Kidney tubule cell (primary cell): Measurements from ENCODE around the gene DNAJC13.
"Not testable (repeated sequence)": the region's sequence is repeated elsewhere in the genome, so short reads cannot be mapped to it uniquely, and the experiment has no call there.

Experiments used
- DNase-seq: peaks from one replicate; pipeline ENCODE4 v3.0.0-alpha.2; 2018; ENCODE audit warnings: low spot score

Gene DNAJC13, protein sequence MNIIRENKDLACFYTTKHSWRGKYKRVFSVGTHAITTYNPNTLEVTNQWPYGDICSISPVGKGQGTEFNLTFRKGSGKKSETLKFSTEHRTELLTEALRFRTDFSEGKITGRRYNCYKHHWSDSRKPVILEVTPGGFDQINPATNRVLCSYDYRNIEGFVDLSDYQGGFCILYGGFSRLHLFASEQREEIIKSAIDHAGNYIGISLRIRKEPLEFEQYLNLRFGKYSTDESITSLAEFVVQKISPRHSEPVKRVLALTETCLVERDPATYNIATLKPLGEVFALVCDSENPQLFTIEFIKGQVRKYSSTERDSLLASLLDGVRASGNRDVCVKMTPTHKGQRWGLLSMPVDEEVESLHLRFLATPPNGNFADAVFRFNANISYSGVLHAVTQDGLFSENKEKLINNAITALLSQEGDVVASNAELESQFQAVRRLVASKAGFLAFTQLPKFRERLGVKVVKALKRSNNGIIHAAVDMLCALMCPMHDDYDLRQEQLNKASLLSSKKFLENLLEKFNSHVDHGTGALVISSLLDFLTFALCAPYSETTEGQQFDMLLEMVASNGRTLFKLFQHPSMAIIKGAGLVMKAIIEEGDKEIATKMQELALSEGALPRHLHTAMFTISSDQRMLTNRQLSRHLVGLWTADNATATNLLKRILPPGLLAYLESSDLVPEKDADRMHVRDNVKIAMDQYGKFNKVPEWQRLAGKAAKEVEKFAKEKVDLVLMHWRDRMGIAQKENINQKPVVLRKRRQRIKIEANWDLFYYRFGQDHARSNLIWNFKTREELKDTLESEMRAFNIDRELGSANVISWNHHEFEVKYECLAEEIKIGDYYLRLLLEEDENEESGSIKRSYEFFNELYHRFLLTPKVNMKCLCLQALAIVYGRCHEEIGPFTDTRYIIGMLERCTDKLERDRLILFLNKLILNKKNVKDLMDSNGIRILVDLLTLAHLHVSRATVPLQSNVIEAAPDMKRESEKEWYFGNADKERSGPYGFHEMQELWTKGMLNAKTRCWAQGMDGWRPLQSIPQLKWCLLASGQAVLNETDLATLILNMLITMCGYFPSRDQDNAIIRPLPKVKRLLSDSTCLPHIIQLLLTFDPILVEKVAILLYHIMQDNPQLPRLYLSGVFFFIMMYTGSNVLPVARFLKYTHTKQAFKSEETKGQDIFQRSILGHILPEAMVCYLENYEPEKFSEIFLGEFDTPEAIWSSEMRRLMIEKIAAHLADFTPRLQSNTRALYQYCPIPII (N-terminal part only)

DNA sequence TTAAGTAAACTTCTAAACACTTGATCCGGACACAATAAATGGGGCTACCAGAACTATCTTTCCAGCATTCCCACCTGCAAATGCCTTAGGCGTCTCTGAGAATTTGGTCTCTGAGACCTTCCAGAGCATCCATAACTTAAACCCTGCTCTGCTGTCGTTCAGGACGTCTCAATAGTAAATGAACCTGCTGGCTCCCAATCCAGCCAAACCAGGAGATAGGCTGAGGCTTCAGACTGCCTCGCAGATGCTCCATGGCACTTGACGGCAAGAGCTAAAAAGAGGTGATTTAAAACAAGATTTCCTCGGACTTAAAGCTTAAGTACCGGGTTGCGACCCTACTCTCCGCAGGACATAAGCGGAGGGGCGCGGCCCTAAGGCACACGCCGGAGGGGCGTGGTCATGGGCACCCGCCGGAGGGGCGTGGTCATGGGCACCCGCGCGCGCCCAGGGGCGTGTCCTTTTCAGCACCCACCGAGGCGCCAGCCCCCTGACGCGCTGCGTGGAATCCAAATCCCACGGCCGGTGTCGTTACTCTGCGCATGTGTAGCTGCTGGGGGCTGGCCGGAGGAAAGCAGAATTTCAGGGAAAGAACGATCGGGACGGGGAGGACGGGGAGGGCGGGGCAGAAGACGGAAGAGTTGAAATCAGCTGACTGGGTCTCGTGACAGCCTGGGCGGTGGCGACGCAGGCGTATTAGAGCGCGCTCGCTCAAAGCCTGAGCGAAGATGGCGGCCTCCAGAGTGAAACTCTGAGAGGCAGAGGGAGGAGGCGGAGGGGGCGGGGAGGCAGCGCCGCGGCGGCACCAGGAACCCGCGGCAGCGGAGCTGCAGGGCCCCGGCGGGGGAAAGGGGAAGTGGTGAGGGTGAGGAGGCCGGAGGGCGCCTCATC lies at the start of gene DNAJC13:
DNAJC13 (plus strand) TSS at position 696 of the 888 bp plus-strand sequence. CDS start 17,049 bp downstream, outside the sequence.
- peak; percentile 94 for DNase-seq

DNA sequence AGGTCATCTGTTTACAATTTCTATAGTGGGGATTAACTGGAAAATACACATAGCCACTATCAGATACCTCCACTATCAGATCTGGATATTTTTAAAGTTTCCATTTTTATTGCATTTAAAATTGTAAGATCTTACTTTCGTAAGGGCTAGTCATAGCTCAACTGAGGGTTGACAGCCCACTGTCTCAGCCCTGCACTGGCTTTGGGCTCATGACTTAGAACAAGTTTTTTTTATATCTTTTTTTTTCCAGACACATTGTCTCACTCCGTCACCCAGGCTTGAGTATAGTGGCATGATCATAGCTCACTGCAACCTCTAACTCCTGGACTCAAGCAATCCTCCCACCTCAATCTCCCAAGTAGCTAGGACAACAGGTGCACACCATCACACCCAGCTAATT lies 48.8 kb upstream of the DNAJC13 start:
- no peak for DNase-seq

DNA sequence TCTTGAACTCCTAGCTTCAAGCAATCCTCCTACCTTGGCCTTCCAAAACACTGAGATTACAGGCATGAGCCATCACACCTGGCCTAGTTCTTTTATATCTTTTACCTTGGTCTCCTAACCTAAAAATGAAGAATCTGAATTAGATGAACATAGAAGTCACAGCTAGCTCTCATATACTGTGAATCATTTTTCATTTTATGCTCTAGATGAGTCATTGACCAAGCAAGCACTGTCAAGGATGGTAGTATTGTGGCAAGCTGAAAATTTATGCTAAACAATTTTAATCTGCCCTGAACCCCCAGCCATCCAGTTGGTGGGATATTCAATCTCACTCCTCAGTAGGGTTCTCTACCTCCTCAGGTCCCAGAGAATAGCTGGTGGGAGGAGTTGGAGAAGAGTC lies 48.3 kb upstream of the DNAJC13 start:
- no peak for DNase-seq

DNA sequence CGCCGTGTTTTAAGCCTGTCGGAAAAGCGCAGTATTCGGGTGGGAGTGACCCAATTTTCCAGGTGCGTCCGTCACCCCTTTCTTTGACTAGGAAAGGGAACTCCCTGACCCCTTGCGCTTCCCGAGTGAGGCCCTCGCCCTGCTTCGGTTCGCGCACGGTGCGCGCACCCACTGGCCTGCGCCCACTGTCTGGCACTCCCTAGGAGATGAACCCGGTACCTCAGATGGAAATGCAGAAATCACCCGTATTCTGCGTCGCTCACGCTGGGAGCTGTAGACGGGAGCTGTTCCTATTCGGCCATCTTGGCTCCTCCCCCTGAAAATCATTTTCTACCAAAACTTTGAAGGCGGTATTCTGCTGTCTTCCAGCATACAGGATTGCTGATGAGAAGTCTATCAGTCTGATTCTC lies 40.4 kb upstream of the DNAJC13 start:
- not testable (repeated sequence) for DNase-seq

DNA sequence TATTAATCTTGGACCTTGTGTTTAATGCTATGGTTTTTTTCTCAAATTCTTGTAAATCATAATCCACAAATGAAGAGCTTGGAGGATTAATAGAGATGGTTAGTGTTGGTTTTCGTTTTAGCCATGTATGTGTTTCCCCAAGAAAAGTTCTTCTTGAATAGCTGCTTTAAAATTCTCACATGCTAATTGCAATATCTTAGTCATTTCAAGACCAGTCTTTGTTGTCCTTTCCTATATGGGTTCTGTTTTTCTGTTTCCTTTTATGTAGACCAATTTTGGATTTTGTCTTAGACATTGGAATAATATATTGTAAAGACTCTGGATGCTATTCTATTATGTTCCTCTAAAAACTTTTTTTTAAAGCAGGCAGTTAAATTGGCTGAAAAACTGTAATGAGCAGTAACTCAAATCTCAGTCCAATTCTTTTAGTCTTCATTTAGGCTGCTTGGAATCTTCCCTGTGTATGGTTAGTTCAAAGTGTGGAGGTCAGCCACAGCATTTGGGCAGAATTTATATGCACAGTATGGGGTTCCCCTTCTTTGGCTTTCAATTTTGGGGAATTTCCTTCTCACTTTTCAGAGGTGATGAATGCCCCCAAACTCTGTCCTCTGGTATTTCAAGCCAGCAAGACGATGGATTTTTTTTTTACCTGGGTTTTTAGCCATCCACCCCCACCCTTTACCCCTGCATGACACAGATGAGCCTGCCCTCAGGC lies 39.1 kb upstream of the DNAJC13 start:
- DNase-seq, result no peak

DNA sequence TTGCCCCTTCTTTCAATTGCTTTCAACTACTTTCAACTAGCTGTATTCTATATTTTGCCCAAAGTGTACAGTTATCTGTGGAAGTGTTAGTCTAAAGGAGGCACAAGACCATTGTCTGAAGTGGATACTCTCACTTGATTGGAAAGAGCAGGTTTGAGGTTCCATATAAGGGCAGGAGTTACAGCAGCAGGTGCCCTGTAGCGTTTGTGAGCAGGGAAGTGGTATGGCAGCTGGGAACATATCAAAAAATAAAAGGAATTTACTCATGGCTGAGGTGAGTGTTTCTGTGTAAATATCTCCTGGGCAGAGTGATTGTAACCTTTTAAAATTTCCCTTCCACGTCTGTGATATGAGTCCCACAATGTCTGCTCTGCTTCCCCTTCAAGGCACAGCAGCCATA lies 38.5 kb upstream of the DNAJC13 start:
- no peak for DNase-seq

DNA sequence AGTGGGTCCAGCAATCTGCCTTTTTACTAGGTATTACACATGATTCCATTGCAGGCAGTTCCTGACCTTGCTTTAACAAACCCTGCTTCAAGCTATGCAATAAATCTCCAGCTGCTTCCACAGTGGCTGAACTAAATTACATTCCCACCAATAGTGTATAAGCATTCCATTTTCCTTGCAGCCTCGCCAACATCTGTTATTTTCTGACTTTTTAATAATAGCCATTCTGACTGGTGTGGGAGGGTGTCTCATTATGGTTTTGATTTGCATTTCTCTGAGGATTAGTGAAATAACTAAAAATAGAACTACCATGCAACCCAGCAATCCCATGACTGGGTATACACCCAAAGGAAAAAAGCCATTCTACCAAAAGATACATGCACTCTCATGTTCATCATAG lies 36.4 kb upstream of the DNAJC13 start:
- DNase-seq, result no peak

DNA sequence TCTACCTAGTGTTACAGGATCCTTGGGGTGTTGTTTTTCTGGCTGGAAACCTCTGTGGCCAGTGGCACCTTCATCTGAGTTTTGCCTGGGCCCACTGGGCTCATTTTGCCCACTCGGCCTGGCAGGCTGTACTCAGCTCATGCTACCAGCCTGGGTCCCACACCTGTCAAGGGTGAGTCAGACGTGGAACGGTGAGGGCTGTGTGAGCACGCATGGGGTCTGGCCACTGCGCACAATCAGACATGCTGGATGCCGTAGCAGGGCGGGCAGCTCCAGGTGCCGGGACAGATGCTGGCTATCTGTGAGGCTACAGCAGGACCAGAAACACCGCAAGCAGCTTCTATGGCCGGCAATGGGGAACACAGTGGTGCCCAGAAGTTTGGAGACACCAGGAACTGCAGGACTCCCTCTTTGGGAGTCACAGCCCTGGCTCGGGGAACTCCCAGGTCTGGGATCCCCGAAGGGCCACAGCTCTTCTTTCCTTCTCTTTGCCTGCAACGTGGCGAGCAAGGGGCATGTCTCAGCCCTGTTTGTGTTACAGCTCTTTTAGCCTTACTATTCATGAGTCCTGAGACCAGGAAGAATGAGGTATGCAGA lies 35.9 kb upstream of the DNAJC13 start:
- no peak for DNase-seq

DNA sequence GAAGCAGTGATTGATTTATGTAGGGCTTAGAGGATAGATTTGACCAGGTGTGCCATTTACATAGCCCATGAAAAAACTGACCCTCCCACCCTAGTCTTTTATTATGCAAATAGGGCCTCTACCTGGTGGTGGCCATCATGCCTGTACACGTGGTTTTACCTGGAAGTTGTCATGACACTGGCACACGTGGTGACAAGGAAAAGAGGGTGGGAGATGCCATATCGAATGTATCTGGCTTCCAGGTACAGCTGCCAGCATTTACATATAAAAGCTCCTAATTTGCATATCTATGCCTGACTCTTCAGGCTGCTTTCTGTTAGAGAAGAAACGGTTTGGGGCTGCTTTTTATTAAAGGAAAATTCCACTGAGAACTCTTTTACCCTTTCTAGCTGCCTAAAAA lies 35.0 kb upstream of the DNAJC13 start:
- no peak for DNase-seq

DNA sequence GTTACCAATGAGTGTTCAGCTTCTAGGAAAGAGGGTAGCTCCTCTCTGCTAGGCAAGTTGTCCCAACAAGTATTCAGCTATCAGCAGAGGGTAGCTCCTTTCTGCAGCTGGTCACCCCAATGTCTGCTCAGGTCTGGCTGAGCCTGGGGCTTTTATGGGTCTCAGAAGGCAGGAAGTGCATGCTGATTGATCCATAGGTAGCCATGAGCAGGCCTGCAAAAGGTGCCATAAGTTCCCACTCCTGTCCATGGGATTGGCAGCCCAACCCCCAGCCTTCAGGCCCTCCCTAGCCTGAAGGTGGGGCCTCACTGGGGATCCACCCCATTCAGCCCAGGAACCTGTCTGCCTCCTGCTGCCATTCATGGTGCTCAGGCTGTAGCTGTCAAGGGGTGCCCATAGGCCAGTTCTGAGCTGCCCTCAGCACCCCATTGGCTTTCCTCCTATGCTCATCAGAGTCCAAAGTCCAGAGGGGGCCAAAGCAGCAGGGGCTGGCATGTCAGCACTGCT lies 34.6 kb upstream of the DNAJC13 start:
- no peak for DNase-seq

DNA sequence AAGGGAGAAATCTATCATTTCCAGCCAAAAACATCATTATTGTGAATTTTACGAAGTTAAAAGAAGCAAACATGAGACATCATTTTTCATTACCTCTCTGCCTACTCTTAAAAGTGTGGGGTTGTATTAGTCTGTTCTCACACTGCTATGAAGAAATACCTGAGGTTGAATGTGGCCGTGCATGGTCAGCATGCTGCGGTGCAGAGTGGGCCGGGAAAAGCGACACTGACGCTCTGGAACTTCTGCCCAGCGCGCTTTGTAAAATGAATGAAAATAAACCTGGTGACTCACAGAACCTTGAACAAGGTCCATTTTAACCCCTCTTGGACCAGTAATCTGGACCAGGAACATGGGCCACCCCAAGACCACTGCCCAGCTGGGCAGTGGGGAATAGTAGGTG lies 31.0 kb upstream of the DNAJC13 start:
- no peak for DNase-seq

DNA sequence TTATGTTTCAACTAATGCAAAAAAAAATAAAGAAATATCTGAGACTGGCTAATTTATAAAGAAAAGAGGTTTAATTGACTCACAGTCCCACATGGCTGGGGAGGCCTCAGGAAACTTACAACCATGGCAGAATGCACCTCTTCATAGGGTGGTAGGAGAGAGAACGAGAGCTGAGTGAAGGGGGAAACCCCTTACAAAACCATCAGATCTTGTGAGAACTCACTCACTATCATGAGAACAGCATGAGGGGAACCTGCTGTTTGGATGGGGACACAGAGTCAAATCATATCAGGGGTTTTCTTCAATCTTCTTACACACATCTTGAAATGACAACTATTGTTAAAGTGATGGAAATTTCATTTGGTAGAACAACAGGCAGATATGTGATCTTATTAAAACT lies 24.6 kb upstream of the DNAJC13 start:
- DNase-seq, result not testable (repeated sequence)

DNA sequence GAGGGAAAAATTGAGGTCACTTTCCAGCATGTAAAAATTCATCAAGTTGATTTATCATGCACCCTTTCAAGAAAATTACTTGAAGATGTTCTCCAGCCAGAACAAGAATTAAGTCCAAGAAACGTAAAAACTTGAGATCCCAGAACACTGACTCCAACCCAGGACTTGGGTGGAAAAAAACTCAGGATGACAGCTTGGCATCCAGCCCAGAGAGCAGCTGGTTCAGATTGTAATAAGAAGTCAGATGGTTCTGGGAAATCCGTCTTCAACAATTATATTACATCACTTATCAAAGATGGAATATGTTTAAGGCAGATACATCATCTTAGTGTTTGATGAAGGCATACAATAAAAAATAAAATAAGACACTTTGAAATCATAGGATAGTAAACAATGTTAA lies 23.0 kb upstream of the DNAJC13 start:
- DNase-seq, result no peak

DNA sequence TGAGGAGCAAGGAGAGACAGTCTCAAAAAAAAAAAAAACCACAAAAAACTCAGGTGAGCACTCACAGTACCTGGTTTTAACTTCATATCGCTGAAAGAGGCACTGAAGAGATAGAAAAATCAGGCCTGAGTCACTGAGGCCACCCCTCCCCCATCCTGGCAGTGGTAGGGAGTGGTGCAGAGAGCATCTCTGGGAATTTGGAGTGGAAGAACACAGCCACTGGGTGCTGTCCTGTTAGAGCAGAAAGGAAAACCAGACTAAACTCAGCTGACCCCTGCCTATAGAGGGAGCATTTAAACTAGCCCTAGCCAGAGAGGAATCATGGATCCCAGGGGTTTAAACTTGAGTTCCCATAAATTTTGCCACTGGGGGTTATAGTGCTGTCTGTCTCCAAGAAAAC lies 22.2 kb upstream of the DNAJC13 start:
- DNase-seq, result no peak

DNA sequence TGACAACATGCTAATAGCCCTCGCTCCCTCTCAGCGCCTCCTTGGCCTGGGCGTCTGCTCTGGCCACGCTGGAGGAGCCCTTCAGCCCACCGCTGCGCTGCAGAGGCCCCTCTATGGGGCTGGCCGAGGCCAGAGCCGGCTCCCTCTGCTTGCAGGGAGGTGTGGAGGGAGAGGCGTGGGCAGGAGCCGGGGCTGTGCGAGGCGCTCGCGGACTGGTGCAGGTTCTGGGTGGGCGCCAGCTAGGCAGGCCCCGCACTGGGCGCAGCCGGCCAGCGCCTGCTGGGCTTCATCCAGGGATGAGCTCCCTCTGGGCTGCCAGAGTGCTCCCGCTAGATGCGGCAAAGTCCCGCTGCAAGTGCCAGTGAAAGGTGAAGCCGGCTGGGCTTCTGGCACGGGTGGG lies 21.0 kb upstream of the DNAJC13 start:
- no peak for DNase-seq

DNA sequence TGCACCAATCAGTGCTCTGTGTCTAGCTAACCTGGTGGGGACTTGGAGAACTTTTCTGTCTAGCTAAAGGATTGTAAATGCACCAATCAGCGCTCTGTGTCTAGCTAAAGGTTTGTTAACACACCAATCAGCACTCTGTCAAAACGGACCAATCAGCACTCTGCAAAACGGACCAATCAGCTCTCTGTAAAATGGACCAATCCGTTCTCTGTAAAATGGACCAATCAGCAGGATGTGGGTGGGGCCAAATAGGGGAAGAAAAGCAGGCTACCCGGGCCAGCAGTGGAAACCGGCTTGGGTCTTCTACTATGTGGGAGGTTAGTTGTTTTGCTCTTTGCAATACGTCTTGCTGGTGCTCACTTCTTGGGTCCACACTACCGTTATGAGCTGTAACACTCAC lies 20.5 kb upstream of the DNAJC13 start:
- DNase-seq, result not testable (repeated sequence)

DNA sequence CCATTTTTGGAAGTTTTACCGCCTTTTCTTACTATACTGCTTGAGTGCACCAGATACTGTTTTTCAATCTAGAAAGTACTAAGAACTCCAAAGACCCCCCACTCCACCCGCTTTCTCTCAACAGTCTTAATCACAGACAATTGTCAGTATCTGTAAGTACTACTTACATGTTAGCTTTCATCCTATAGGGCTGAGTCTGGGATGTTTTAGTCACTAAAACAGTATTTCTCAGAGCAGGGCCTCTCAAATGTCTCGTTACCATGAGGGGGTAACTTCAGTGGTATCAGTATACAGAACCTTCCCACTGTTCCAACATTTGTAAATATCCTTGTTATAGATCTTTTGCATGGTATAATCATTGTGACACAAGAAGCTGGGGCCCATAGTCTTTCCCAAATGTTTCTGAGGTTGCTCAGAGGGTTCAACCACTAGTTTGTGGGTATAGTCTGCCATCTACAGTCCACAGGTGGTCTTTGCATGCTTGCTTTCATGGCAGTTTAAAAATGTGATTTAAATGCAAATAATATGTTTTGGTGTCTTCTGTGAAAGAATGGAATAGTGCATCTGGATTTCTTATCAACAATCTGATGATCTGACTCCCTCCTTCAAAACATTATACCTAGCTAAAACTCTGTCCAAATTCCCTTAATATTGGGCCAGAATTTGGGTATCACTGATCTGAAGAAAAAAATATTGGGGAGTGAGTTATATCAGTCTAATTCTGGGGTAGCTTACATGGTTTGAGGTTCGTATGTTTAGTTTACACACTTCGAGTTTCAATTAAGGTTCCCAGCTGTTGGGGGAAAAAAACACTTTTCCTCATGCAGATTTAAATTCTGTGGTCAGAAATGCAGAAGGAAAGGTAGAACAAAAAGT lies 18.0 kb upstream of the DNAJC13 start:
- peak; percentile 58 for DNase-seq

DNA sequence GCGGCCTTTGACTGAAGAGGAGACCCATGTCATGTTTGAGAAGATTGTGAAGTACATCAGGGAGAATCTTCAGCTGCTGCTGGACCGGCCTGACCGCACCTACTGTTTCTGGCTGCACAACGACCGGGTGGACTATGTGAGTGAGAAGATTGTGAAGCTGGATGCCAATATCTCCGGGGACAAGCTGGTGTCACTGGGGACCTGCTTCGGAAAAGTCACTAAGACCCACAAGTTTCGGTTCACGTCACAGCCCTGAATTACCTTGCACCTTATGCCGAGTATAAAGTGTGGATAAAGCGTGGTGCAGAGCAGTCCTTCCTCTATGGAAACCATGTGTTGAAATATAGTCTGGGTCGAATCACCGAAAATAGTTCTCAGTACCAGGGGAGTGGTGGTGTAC lies 16.0 kb upstream of the DNAJC13 start:
- no peak for DNase-seq

DNA sequence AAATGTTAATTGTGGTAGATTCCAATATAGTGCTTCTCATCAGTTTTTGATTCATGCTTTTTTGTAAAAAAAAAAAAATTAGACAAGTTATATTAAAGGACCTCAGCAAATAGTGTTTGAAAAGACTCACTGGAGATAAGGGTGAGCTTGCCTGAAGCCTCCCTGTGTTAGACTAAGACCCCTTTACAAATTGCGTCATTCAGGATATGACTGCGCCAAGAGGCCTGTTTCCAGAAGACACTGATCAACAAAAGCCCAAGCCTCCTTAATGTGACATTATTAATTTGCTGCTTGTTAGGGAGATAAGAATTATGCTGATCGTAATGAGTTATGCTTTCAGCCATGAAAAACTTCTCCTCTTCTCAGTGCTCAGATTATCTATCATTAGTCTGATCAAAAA lies 13.0 kb upstream of the DNAJC13 start:
- no peak for DNase-seq
